ENCODE data around the gene OR8I2. TPM values are rescaled to one million over a fixed set of nuclear protein-coding genes. Genes with fewer than 3 reads are reported as not detected.
"Not testable (repeated sequence)": the region's sequence is repeated elsewhere in the genome, so short reads cannot be mapped to it uniquely, and the experiment has no call there.

Gene OR8I2
- not detected in 2 replicates for total RNA-seq (ENCODE audit: low replicate concordance)
- long read RNA-seq: 0 reads

GRCh38 chr11:56093008-56093407, at the start of gene OR8I2:
Gene OR8I2 (plus strand): TSS chr11:56093308. CDS start chr11:56093308, 0 bp downstream.
- no peak for TF ChIP-seq CTCF (conservative IDR thresholded peaks at IDR 0.05)
- DNase-seq (ENCODE audit: extremely low spot score, unreplicated experiment): no peak
- Mint-ChIP-seq H3K9me3 (no peaks in the 10 kb centered on the region), H3K27ac (no peak within 1 kb of the TSS), H3K27me3 (no peaks in the 10 kb centered on the region), H3K4me3 (no peak within 1 kb of the TSS), H3K4me1 (ENCODE audit: unreplicated experiment) (no peaks in the 10 kb centered on the region), H3K36me3 (no peaks in the 10 kb centered on the region)

GRCh38 chr11:56045538-56045937, 47.6 kb upstream of the OR8I2 start:
- H3K27ac Mint-ChIP-seq: no peak overlapping the region
- peaks cover 8% of the 10 kb centered on the region for H3K9me3 Mint-ChIP-seq
- H3K27me3 Mint-ChIP-seq: no peaks in the 10 kb centered on the region
- H3K4me3 Mint-ChIP-seq: no peak overlapping the region
- H3K36me3 Mint-ChIP-seq: no peaks in the 10 kb centered on the region
- no peak for DNase-seq (ENCODE audit: extremely low spot score, unreplicated experiment)
- H3K4me1 Mint-ChIP-seq (ENCODE audit: unreplicated experiment): no peaks in the 10 kb centered on the region
- no peak for TF ChIP-seq CTCF (conservative IDR thresholded peaks at IDR 0.05)

- H3K27ac Mint-ChIP-seq: no peak overlapping the region
- no peaks in the 10 kb centered on the region for H3K27me3 Mint-ChIP-seq
- H3K36me3 Mint-ChIP-seq: no peaks in the 10 kb centered on the region
- no peaks in the 10 kb centered on the region for H3K4me1 Mint-ChIP-seq (ENCODE audit: unreplicated experiment)
- H3K4me3 Mint-ChIP-seq: no peak overlapping the region
- H3K9me3 Mint-ChIP-seq: no peaks in the 10 kb centered on the region
- TF ChIP-seq CTCF (conservative IDR thresholded peaks at IDR 0.05): no peak
- DNase-seq (ENCODE audit: extremely low spot score, unreplicated experiment): no peak
Observed at GRCh38 chr11:56048480-56048879, 44.6 kb upstream of the OR8I2 start.

- no peaks in the 10 kb centered on the region for H3K4me1 Mint-ChIP-seq (ENCODE audit: unreplicated experiment)
- H3K36me3 Mint-ChIP-seq: no peaks in the 10 kb centered on the region
- no peak for TF ChIP-seq CTCF (conservative IDR thresholded peaks at IDR 0.05)
- no peak for DNase-seq (ENCODE audit: extremely low spot score, unreplicated experiment)
- no peaks in the 10 kb centered on the region for H3K27me3 Mint-ChIP-seq
- no peak overlapping the region for H3K27ac Mint-ChIP-seq
- H3K9me3 Mint-ChIP-seq: no peaks in the 10 kb centered on the region
- no peak overlapping the region for H3K4me3 Mint-ChIP-seq
Observed at GRCh38 chr11:56049487-56049886, 43.6 kb upstream of the OR8I2 start.

- DNase-seq (ENCODE audit: extremely low spot score, unreplicated experiment); H3K27me3 Mint-ChIP-seq; H3K4me1 Mint-ChIP-seq (ENCODE audit: unreplicated experiment); H3K27ac Mint-ChIP-seq; H3K4me3 Mint-ChIP-seq; H3K9me3 Mint-ChIP-seq; H3K36me3 Mint-ChIP-seq: not testable (repeated sequence)
Observed at GRCh38 chr11:56056366-56056765, 36.7 kb upstream of the OR8I2 start.

- H3K9me3 Mint-ChIP-seq; H3K36me3 Mint-ChIP-seq; H3K4me3 Mint-ChIP-seq; H3K27me3 Mint-ChIP-seq; DNase-seq (ENCODE audit: extremely low spot score, unreplicated experiment); H3K4me1 Mint-ChIP-seq (ENCODE audit: unreplicated experiment); H3K27ac Mint-ChIP-seq: not testable (repeated sequence)
Observed at GRCh38 chr11:56057661-56058237, 35.4 kb upstream of the OR8I2 start.

GRCh38 chr11:56058260-56058780, 34.8 kb upstream of the OR8I2 start:
- not testable (repeated sequence) for H3K27ac Mint-ChIP-seq; DNase-seq (ENCODE audit: extremely low spot score, unreplicated experiment); H3K36me3 Mint-ChIP-seq; H3K9me3 Mint-ChIP-seq; H3K4me3 Mint-ChIP-seq; H3K4me1 Mint-ChIP-seq (ENCODE audit: unreplicated experiment); H3K27me3 Mint-ChIP-seq
